Hepatocyte (in vitro differentiated cells): ENCODE measurements around the gene CLPSL1. TPM values are rescaled to one million over a fixed set of nuclear protein-coding genes. Genes with fewer than 3 reads are reported as not detected.

Experiments
- DNase-seq: peaks from one replicate; pipeline ENCODE4 v3.0.0-alpha.2; 2016; ENCODE audit warnings: low spot score
- H2AFZ ChIP-seq: fragments of 200-600 bp; sonication (generic); 2 replicates; pipeline ENCODE4 v1.6.0; 2016; ENCODE audit warnings: antibody characterized with exemption, mild to moderate bottlenecking
- H3K27ac ChIP-seq: fragments of 200-600 bp; sonication (generic); 2 replicates; pipeline ENCODE4 v1.5.1; 2016; ENCODE audit warnings: mild to moderate bottlenecking
- H3K27me3 ChIP-seq: fragments of 200-600 bp; sonication (generic); 2 replicates; pipeline ENCODE4 v1.6.1; 2016
- H3K36me3 ChIP-seq: fragments of 200-600 bp; sonication (generic); replicated peaks from 2 replicates; pipeline ENCODE4 v1.5.1; 2016; ENCODE audit warnings: low read depth; ENCODE audit not compliant: insufficient read depth
- H3K4me1 ChIP-seq: fragments of 200-600 bp; sonication (generic); 2 replicates; pipeline ENCODE4 v1.5.1; 2016; ENCODE audit warnings: mild to moderate bottlenecking, moderate library complexity; ENCODE audit not compliant: insufficient read depth
- H3K4me2 ChIP-seq: fragments of 200-600 bp; sonication (generic); 2 replicates; pipeline ENCODE4 v1.6.0; 2016
- H3K4me3 ChIP-seq: fragments of 200-600 bp; sonication (generic); 2 replicates; pipeline ENCODE4 v1.5.1; 2016; ENCODE audit warnings: mild to moderate bottlenecking
- H3K79me2 ChIP-seq: fragments of 200-600 bp; sonication (generic); 2 replicates; pipeline ENCODE4 v1.6.0; 2017; ENCODE audit warnings: mild to moderate bottlenecking
- H3K9me2 ChIP-seq: fragments of 200-600 bp; sonication (generic); replicated peaks from 2 replicates; pipeline ENCODE4 v1.6.0; 2017; ENCODE audit warnings: mild to moderate bottlenecking; ENCODE audit not compliant: insufficient read depth
- H3K9me3 ChIP-seq: fragments of 200-600 bp; sonication (generic); 2 replicates; pipeline ENCODE4 v1.5.1; 2016; ENCODE audit warnings: low read depth, mild to moderate bottlenecking
- H4K20me1 ChIP-seq: fragments of 200-600 bp; sonication (generic); 2 replicates; pipeline ENCODE4 v1.6.0; 2016; ENCODE audit warnings: mild to moderate bottlenecking; ENCODE audit not compliant: insufficient read depth, poor library complexity, severe bottlenecking
- EZH2 ChIP-seq: fragments of 200-600 bp; sonication (generic); IDR thresholded peaks from 2 replicates; pipeline ENCODE4 v1.6.1; 2016; ENCODE audit warnings: antibody characterized with exemption, mild to moderate bottlenecking, borderline replicate concordance
- EZH2phosphoT487 ChIP-seq: fragments of 200-600 bp; sonication (generic); IDR thresholded peaks from one replicate; pipeline ENCODE4 v1.6.1; 2018; ENCODE audit warnings: antibody characterized with exemption, mild to moderate bottlenecking, low read depth, moderate library complexity; ENCODE audit not compliant: unreplicated experiment, severe bottlenecking
- WGBS: methylation state at CpG from one replicate; pipeline ENCODE4 v1.1.6; 2016; ENCODE audit warnings: low lambda C conversion rate; ENCODE audit errors: missing lambda C conversion rate; 5-methylcytosine and 5-hydroxymethylcytosine counted together
- polyA plus RNA-seq: library from polyadenylated mRNA; unstranded; fragments of >200 nt; fragmentation: Nextera tagmentation; extraction: Ambion mirVana; gene quantifications from 2 replicates; pipeline ENCODE4 v1.2.1, GENCODE V29; 2016
- total RNA-seq: library from RNA; depleted of rRNA; stranded (reverse); fragments of >200 nt; gene quantifications from 2 replicates; pipeline ENCODE4 v1.2.3, GENCODE V29; 2014
- TF ChIP-seq, protein P1 (sequence below): fragments of 200-600 bp; sonication (generic); IDR thresholded peaks from 2 replicates; pipeline ENCODE4 v1.5.1; 2016; ENCODE audit warnings: antibody characterized with exemption, mild to moderate bottlenecking; ENCODE audit not compliant: poor library complexity

Gene CLPSL1
- total and polyA plus RNA-seq, 2 experiments from 2014 or later: not detected

- 34% methylated on average over 8 of the region's 8 CpGs for WGBS
- no peaks in the 10 kb centered on the region for H3K9me2 ChIP-seq
- TF ChIP-seq EZH2phosphoT487: no peak
- TF ChIP-seq EZH2: no peak
- TF ChIP-seq, protein P1, sequence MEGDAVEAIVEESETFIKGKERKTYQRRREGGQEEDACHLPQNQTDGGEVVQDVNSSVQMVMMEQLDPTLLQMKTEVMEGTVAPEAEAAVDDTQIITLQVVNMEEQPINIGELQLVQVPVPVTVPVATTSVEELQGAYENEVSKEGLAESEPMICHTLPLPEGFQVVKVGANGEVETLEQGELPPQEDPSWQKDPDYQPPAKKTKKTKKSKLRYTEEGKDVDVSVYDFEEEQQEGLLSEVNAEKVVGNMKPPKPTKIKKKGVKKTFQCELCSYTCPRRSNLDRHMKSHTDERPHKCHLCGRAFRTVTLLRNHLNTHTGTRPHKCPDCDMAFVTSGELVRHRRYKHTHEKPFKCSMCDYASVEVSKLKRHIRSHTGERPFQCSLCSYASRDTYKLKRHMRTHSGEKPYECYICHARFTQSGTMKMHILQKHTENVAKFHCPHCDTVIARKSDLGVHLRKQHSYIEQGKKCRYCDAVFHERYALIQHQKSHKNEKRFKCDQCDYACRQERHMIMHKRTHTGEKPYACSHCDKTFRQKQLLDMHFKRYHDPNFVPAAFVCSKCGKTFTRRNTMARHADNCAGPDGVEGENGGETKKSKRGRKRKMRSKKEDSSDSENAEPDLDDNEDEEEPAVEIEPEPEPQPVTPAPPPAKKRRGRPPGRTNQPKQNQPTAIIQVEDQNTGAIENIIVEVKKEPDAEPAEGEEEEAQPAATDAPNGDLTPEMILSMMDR: no peak
- H3K4me3 ChIP-seq: no peak overlapping the region
- H3K27me3 ChIP-seq: no peaks in the 10 kb centered on the region
- no peaks in the 10 kb centered on the region for H4K20me1 ChIP-seq
- no peak overlapping the region for H3K4me2 ChIP-seq
- no peak overlapping the region for H3K27ac ChIP-seq
- no peak for DNase-seq
- H2AFZ ChIP-seq: no peak overlapping the region
- no peaks in the 10 kb centered on the region for H3K9me3 ChIP-seq
- H3K4me1 ChIP-seq: peaks cover 9% of the 10 kb centered on the region
- no peaks in the 10 kb centered on the region for H3K36me3 ChIP-seq
- no peaks in the 10 kb centered on the region for H3K79me2 ChIP-seq
Observed at GRCh38 chr6:35742842-35743241, 38.0 kb upstream of the CLPSL1 start.

DNA sequence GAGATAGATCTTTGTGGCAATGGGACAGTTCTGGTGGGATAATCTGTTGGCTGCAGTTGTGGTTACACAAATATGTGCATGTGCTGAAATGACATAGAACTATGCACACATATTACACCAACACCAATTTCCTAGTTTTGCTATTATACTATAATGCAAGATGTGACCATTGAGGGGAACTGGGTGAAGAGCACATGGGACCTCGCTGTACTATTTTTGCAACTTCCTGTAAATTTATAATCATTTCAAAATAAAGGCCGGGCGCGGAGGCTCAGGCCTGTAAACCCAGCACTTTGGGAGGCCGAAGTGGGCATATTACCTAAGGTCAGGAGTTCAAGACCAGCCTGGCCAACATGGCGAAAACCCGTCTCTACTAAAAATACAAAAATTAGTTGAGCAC, 35.3 kb upstream of the CLPSL1 start:
- WGBS: 96% methylated on average over 7 of the region's 7 CpGs
- Histone ChIP-seq H3K9me2 (no peaks in the 10 kb centered on the region), H4K20me1 (no peaks in the 10 kb centered on the region), H3K9me3 (no peaks in the 10 kb centered on the region), H3K36me3 (no peaks in the 10 kb centered on the region), H3K4me1 (no peaks in the 10 kb centered on the region), H3K4me3 (no peak overlapping the region), H3K79me2 (no peaks in the 10 kb centered on the region), H3K27me3 (no peaks in the 10 kb centered on the region), H3K27ac (no peak overlapping the region), H3K4me2 (no peak overlapping the region), H2AFZ (no peak overlapping the region)
- TF ChIP-seq, protein P1: no peak
- TF ChIP-seq EZH2: no peak
- no peak for TF ChIP-seq EZH2phosphoT487
- DNase-seq: no peak

- no peak overlapping the region for H3K4me3 ChIP-seq
- no peaks in the 10 kb centered on the region for H3K36me3 ChIP-seq
- H3K4me2 ChIP-seq: no peak overlapping the region
- no peaks in the 10 kb centered on the region for H3K4me1 ChIP-seq
- DNase-seq: no peak
- no peak for TF ChIP-seq EZH2
- TF ChIP-seq EZH2phosphoT487: no peak
- TF ChIP-seq, protein P1: no peak
- 88% methylated on average over 3 of the region's 3 CpGs for WGBS
- H4K20me1 ChIP-seq: no peaks in the 10 kb centered on the region
- H3K27me3 ChIP-seq: no peaks in the 10 kb centered on the region
- no peaks in the 10 kb centered on the region for H3K9me2 ChIP-seq
- H3K79me2 ChIP-seq: no peaks in the 10 kb centered on the region
- H3K27ac ChIP-seq: no peak overlapping the region
- H2AFZ ChIP-seq: no peak overlapping the region
- H3K9me3 ChIP-seq: no peaks in the 10 kb centered on the region
Observed at GRCh38 chr6:35746516-35746915, 34.3 kb upstream of the CLPSL1 start.

DNA sequence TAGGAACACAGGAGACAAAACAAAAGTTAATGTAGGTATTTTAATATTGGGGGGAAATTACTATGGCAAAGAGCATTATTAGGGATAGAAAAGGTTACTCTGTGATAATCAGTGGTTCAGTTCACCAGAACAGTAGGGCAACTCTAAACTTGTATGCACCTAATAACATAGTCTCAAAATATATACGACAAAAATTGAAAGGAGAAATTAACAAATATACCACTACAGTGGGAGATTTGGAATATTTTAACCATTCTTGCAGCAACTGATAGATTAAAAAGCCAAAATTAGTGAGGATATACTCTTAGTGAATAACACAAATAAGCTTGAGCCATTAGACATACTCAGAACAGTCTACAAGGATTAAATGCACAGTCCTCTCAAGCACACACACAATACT, 32.9 kb upstream of the CLPSL1 start:
- H3K27ac ChIP-seq: no peak overlapping the region
- H3K79me2 ChIP-seq: no peaks in the 10 kb centered on the region
- no peak for DNase-seq
- H4K20me1 ChIP-seq: no peaks in the 10 kb centered on the region
- H3K36me3 ChIP-seq: no peaks in the 10 kb centered on the region
- no peak overlapping the region for H3K4me3 ChIP-seq
- H3K27me3 ChIP-seq: no peaks in the 10 kb centered on the region
- no peaks in the 10 kb centered on the region for H3K9me3 ChIP-seq
- 100% methylated on average over 1 of the region's 1 CpG for WGBS
- H3K4me1 ChIP-seq: no peaks in the 10 kb centered on the region
- no peaks in the 10 kb centered on the region for H3K9me2 ChIP-seq
- H2AFZ ChIP-seq: no peak overlapping the region
- no peak overlapping the region for H3K4me2 ChIP-seq
- TF ChIP-seq EZH2 (no peak), EZH2phosphoT487 (no peak)
- TF ChIP-seq, protein P1: no peak
